SK-N-SH (cell line): ENCODE measurements around the gene KIR2DL3. TPM values are rescaled to one million over a fixed set of nuclear protein-coding genes. Genes with fewer than 3 reads are reported as not detected.

Experiments used
- CTCF ChIA-PET: fragments of 300-600, 350-600 bp; formaldehyde crosslinking; extraction: SDS; loops from one replicate; lab custom pipeline; 2021; lab: Yijun Ruan, JAX
- POLR2A ChIA-PET: fragments of 350-600 bp; sonication (Branson Sonifier 250); formaldehyde crosslinking; extraction: SDS; loops from one replicate; lab custom pipeline; 2020; ENCODE audit warnings: antibody characterized with exemption, inconsistent platforms; lab: Yijun Ruan, JAX
- DNase-seq: peaks from one replicate; pipeline ENCODE4 v3.0.0; 2012
- H2AFZ ChIP-seq: fragments of 200-600 bp; sonication (generic); 2 replicates; pipeline ENCODE4 v1.8.1; 2016; ENCODE audit warnings: antibody characterized with exemption, mild to moderate bottlenecking, low read depth
- H3F3A ChIP-seq: fragments of 200-600 bp; sonication (generic); replicated peaks from 2 replicates; pipeline ENCODE3; 2016; ENCODE audit warnings: antibody characterized with exemption, mild to moderate bottlenecking; ENCODE audit not compliant: insufficient read depth
- H3K27ac ChIP-seq, 2 experiments: fragments of 200-500 bp in 1 of 2; fragments of 200-600 bp in 1 of 2; sonication (Bioruptor generic) in 1 of 2; sonication (generic), shearing (Covaris generic) in 1 of 2; 2 replicates each; pipeline versions ENCODE4 v1.5.1 to v1.6.1; 2014 to 2016; ENCODE audit warnings: low read depth in 2 of 2, inconsistent platforms in 1 of 2, low read length in 1 of 2, mild to moderate bottlenecking in 1 of 2, mixed read lengths in 1 of 2
- H3K27me3 ChIP-seq: fragments of 200-600 bp; sonication (generic), shearing (Covaris generic); 2 replicates; pipeline ENCODE4 v1.6.1; 2016; ENCODE audit warnings: mixed run types; ENCODE audit not compliant: insufficient read depth
- H3K36me3 ChIP-seq, 2 experiments: fragments of 200-500 bp in 1 of 2; fragments of 200-600 bp in 1 of 2; sonication (Bioruptor generic) in 1 of 2; sonication (generic) in 1 of 2; replicated peaks in 1 of 2; 2 replicates each; pipeline versions ENCODE3 to v1.5.1; 2014 to 2016; ENCODE audit warnings: low read length in 1 of 2, mild to moderate bottlenecking in 1 of 2; ENCODE audit not compliant: insufficient read depth in 2 of 2, control insufficient read depth in 1 of 2
- H3K4me1 ChIP-seq, 2 experiments: fragments of 200-500 bp in 1 of 2; fragments of 200-600 bp in 1 of 2; sonication (Bioruptor generic) in 1 of 2; sonication (generic), shearing (Covaris generic) in 1 of 2; 2 replicates each; pipeline versions ENCODE4 v1.5.1 to v1.6.1; 2014 to 2016; ENCODE audit warnings: low read depth in 1 of 2, low read length in 1 of 2, mixed run types in 1 of 2; ENCODE audit not compliant: insufficient read depth in 2 of 2, control insufficient read depth in 1 of 2
- H3K4me2 ChIP-seq: fragments of 200-600 bp; sonication (generic), shearing (Covaris generic); 2 replicates; pipeline ENCODE4 v1.6.1; 2017; ENCODE audit warnings: mixed run types
- H3K4me3 ChIP-seq, 2 experiments: fragments of 200-500 bp in 1 of 2; fragments of 200-600 bp in 1 of 2; sonication (Bioruptor generic) in 1 of 2; sonication (generic), shearing (Covaris generic) in 1 of 2; 2 replicates each; pipeline versions ENCODE4 v1.5.1 to v1.8.1; 2014 to 2016; ENCODE audit warnings: low read depth in 2 of 2, inconsistent platforms in 1 of 2, low read length in 1 of 2, mild to moderate bottlenecking in 1 of 2, mixed read lengths in 1 of 2, moderate library complexity in 1 of 2
- H3K79me2 ChIP-seq: fragments of 200-600 bp; sonication (generic); 2 replicates; pipeline ENCODE4 v1.8.1; 2017; ENCODE audit warnings: mild to moderate bottlenecking; ENCODE audit not compliant: insufficient read depth
- H3K9ac ChIP-seq: fragments of 200-600 bp; sonication (generic); 2 replicates; pipeline ENCODE4 v1.6.1; 2017; ENCODE audit warnings: mixed run types
- H3K9me2 ChIP-seq: fragments of 200-600 bp; sonication (generic); 2 replicates; pipeline ENCODE4 v1.6.1; 2017; ENCODE audit warnings: mixed run types
- H3K9me3 ChIP-seq: fragments of 200-600 bp; sonication (generic); 2 replicates; pipeline ENCODE4 v1.6.1; 2017; ENCODE audit warnings: mixed run types, mild to moderate bottlenecking, moderate library complexity
- H4K20me1 ChIP-seq: fragments of 200-600 bp; sonication (generic); 2 replicates; pipeline ENCODE4 v1.6.1; 2017; ENCODE audit warnings: mild to moderate bottlenecking, mixed run types; ENCODE audit not compliant: insufficient read depth
- CTCF ChIP-seq: fragments of 200-600 bp; sonication (generic); IDR thresholded peaks from 2 replicates; pipeline ENCODE4 v1.6.1; 2017; ENCODE audit warnings: antibody characterized with exemption, mild to moderate bottlenecking, moderate library complexity
- ELF1 ChIP-seq: IDR thresholded peaks from 2 replicates; pipeline ENCODE4 v1.4.0; 2012
- FOSL2 ChIP-seq: IDR thresholded peaks from 2 replicates; pipeline ENCODE4 v1.4.0; 2012; ENCODE audit warnings: low read depth, mild to moderate bottlenecking, moderate library complexity, borderline replicate concordance
- JUND ChIP-seq: IDR thresholded peaks from 2 replicates; pipeline ENCODE4 v1.4.0; 2012
- MAX ChIP-seq: IDR thresholded peaks from 2 replicates; pipeline ENCODE4 v1.4.0; 2012; ENCODE audit warnings: low read depth
- RAD21 ChIP-seq: IDR thresholded peaks from 2 replicates; pipeline ENCODE4 v1.6.1; 2012; ENCODE audit warnings: mild to moderate bottlenecking, low read length
- RCOR1 ChIP-seq: fragments of 150-350 bp; IDR thresholded peaks from 2 replicates; pipeline ENCODE4 v1.6.1; 2017; ENCODE audit warnings: antibody characterized with exemption, low read length
- REST ChIP-seq: IDR thresholded peaks from 2 replicates; pipeline ENCODE4 v1.6.1; 2012; ENCODE audit warnings: mild to moderate bottlenecking, low read depth, low read length, moderate library complexity
- TAF1 ChIP-seq: IDR thresholded peaks from 2 replicates; pipeline ENCODE4 v1.6.1; 2012; ENCODE audit warnings: low read depth, mild to moderate bottlenecking, low read length, moderate library complexity, borderline replicate concordance
- TEAD4 ChIP-seq: IDR thresholded peaks from 2 replicates; pipeline ENCODE4 v1.4.0; 2012; ENCODE audit warnings: mild to moderate bottlenecking, borderline replicate concordance; ENCODE audit not compliant: insufficient read depth
- WGBS: methylation state at CpG from one replicate; pipeline ENCODE4 v1.1.6; 2017; ENCODE audit warnings: low lambda C conversion rate; 5-methylcytosine and 5-hydroxymethylcytosine counted together
- polyA plus RNA-seq, 3 experiments: library from polyadenylated mRNA; depleted of rRNA; stranded (reverse); fragments of >200 nt; gene quantifications; 2 replicates each; pipeline ENCODE4 v1.2.3, GENCODE V29; 2012

Gene KIR2DL3
- polyA plus RNA-seq, 1 of the 3 experiments (the other 2 are of a cell fraction): not detected

- CTCF ChIA-PET: no interaction called here
- Histone ChIP-seq H3F3A (no peaks in the 10 kb centered on the region), H3K27ac (no peak overlapping the region), H3K9me2 (no peaks in the 10 kb centered on the region), H3K36me3 (no peaks in the 10 kb centered on the region), H4K20me1 (no peaks in the 10 kb centered on the region), H3K4me2 (no peak overlapping the region), H2AFZ (no peak overlapping the region), H3K4me3 (no peak overlapping the region), H3K27me3 (peaks cover 3% of the 10 kb centered on the region; the same call in 1 of the 2 replicates), H3K9ac (no peak overlapping the region), H3K4me1 (no peaks in the 10 kb centered on the region), H3K79me2 (no peaks in the 10 kb centered on the region), H3K9me3 (no peaks in the 10 kb centered on the region)
- TF ChIP-seq JUND (no peak), TEAD4 (no peak), RAD21 (no peak), CTCF (no peak), TAF1 (no peak), ELF1 (no peak), RCOR1 (no peak), FOSL2 (no peak), REST (no peak)
- POLR2A ChIA-PET: no interaction called here
- DNase-seq: no peak
- 4% methylated on average over 6 of the region's 8 CpGs for WGBS
These were observed 33.4 kb upstream of the KIR2DL3 start for GRCh38 chr19:54704928-54705327.

- 7% methylated on average over 3 of the region's 4 CpGs for WGBS
- Histone ChIP-seq H3K79me2 (no peaks in the 10 kb centered on the region), H3K4me3 (no peak overlapping the region), H3K4me2 (no peak overlapping the region), H3F3A (no peaks in the 10 kb centered on the region), H3K9me2 (no peaks in the 10 kb centered on the region), H2AFZ (no peak overlapping the region), H4K20me1 (no peaks in the 10 kb centered on the region), H3K9me3 (no peaks in the 10 kb centered on the region), H3K9ac (no peak overlapping the region), H3K4me1 (no peaks in the 10 kb centered on the region), H3K36me3 (no peaks in the 10 kb centered on the region), H3K27me3 (no peaks in the 10 kb centered on the region), H3K27ac (no peak overlapping the region)
- CTCF ChIA-PET: no interaction called here
- DNase-seq: no peak
- no peak for TF ChIP-seq TEAD4
- no peak for TF ChIP-seq FOSL2
- TF ChIP-seq MAX: no peak
- POLR2A ChIA-PET: no interaction called here
These were observed 30.4 kb upstream of the KIR2DL3 start for GRCh38 chr19:54707962-54708361.
